Prostate gland (tissue), 2 donors: ENCODE measurements around the gene BTNL2.

Source experiments
- POLR2A ChIP-seq: fragments of 450-650 bp; IDR thresholded peaks from one replicate; pipeline ENCODE4 v1.6.1; 2016; ENCODE audit warnings: antibody characterized with exemption, mild to moderate bottlenecking
- POLR2AphosphoS5 ChIP-seq: sonication (generic); formaldehyde crosslinking; IDR thresholded peaks from one replicate; pipeline ENCODE4 v1.6.1; 2017; ENCODE audit warnings: antibody characterized with exemption
- TF ChIP-seq, protein P1 (sequence below), 4 experiments: fragments of 200-600 bp in 2 of 4; fragments of 450-650 bp in 2 of 4; sonication (generic) in 2 of 4; IDR thresholded peaks; 1 replicate in 3 of 4; 2 replicates in 1 of 4; pipeline ENCODE4 v1.5.1; 2016 to 2019; ENCODE audit warnings: antibody characterized with exemption in 4 of 4, mild to moderate bottlenecking in 2 of 4, moderate library complexity in 2 of 4

DNA sequence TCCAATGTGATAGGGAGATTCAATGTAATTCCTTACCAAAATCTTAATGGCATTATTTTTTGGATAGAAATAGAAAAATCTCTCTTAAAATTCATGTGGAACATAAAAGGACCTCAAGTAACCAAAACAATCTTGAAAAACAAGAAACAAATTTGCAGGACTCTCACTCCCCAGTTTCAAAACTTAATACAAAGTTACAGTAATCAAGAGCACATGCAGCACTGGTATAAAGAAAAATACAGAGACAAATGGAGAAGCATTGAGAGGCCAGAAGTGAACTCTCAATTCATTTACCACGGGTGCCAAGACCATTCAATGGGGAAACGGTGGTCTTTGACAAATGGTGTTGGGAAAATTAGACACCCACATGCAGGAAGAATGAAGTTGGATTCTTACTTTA lies 27.4 kb downstream of the BTNL2 start:
- TF ChIP-seq, protein P1, sequence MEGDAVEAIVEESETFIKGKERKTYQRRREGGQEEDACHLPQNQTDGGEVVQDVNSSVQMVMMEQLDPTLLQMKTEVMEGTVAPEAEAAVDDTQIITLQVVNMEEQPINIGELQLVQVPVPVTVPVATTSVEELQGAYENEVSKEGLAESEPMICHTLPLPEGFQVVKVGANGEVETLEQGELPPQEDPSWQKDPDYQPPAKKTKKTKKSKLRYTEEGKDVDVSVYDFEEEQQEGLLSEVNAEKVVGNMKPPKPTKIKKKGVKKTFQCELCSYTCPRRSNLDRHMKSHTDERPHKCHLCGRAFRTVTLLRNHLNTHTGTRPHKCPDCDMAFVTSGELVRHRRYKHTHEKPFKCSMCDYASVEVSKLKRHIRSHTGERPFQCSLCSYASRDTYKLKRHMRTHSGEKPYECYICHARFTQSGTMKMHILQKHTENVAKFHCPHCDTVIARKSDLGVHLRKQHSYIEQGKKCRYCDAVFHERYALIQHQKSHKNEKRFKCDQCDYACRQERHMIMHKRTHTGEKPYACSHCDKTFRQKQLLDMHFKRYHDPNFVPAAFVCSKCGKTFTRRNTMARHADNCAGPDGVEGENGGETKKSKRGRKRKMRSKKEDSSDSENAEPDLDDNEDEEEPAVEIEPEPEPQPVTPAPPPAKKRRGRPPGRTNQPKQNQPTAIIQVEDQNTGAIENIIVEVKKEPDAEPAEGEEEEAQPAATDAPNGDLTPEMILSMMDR (IDR thresholded peaks at IDR 0.05), result no peak
- TF ChIP-seq POLR2AphosphoS5 (no peak), POLR2A (no peak)
